Prostate gland (tissue), 2 donors: ENCODE results near the gene TTLL10. TPM values are rescaled to one million over a fixed set of nuclear protein-coding genes. Genes with fewer than 3 reads are reported as not detected.

Experiments used
- DNase-seq: peaks from one replicate; pipeline ENCODE4 v3.0.0-alpha.2; 2019; ENCODE audit warnings: low spot score
- H3K27ac ChIP-seq, 2 donors: fragments of 200-600 bp; sonication (generic); 2 replicates each; pipeline ENCODE4 v1.5.1; 2017 to 2019
- H3K27me3 ChIP-seq: fragments of 200-600 bp; sonication (generic); replicated peaks from 2 replicates; pipeline ENCODE4 v1.5.1; 2019; ENCODE audit not compliant: insufficient read depth
- H3K36me3 ChIP-seq, 2 donors: fragments of 200-600 bp; sonication (generic); 1 replicate in 1 of 2; 2 replicates in 1 of 2; pipeline versions ENCODE4 v1.5.1 to v1.8.1; 2017 to 2019
- H3K4me1 ChIP-seq: fragments of 200-600 bp; sonication (generic); replicated peaks from 2 replicates; pipeline ENCODE4 v1.5.1; 2019
- H3K4me3 ChIP-seq, 2 donors: fragments of 200-600 bp; sonication (generic); 2 replicates each; pipeline ENCODE4 v1.5.1; 2017 to 2019
- H3K9me3 ChIP-seq: fragments of 200-600 bp; sonication (generic); 2 replicates; pipeline ENCODE4 v1.5.1; 2017
- POLR2A ChIP-seq: fragments of 450-650 bp; IDR thresholded peaks from one replicate; pipeline ENCODE4 v1.6.1; 2016; ENCODE audit warnings: antibody characterized with exemption, mild to moderate bottlenecking
- POLR2AphosphoS5 ChIP-seq: sonication (generic); formaldehyde crosslinking; IDR thresholded peaks from one replicate; pipeline ENCODE4 v1.6.1; 2017; ENCODE audit warnings: antibody characterized with exemption
- WGBS: methylation state at CpG from one replicate; pipeline ENCODE4 v1.1.5; 2018; 5-methylcytosine and 5-hydroxymethylcytosine counted together
- intact Hi-C: fragments of 100-400 bp; cut with DNase I; formaldehyde crosslinking; loops from one replicate; pipeline ENCODE4 v1.14.2; 2022
- total RNA-seq, 2 donors: library from RNA; depleted of rRNA; stranded (reverse); fragments of >200 nt; gene quantifications; one replicate each; pipeline ENCODE4 v1.1.0, GENCODE V29; 2016
- TF ChIP-seq, protein P1 (sequence below), 4 experiments: fragments of 200-600 bp in 2 of 4; fragments of 450-650 bp in 2 of 4; sonication (generic) in 2 of 4; IDR thresholded peaks; 1 replicate in 3 of 4; 2 replicates in 1 of 4; pipeline ENCODE4 v1.5.1; 2016 to 2019; ENCODE audit warnings: antibody characterized with exemption in 4 of 4, mild to moderate bottlenecking in 2 of 4, moderate library complexity in 2 of 4

The TTLL10 gene
- total RNA-seq, 2 donors from 2014 or later: 0.77 to 7.3 TPM

DNA sequence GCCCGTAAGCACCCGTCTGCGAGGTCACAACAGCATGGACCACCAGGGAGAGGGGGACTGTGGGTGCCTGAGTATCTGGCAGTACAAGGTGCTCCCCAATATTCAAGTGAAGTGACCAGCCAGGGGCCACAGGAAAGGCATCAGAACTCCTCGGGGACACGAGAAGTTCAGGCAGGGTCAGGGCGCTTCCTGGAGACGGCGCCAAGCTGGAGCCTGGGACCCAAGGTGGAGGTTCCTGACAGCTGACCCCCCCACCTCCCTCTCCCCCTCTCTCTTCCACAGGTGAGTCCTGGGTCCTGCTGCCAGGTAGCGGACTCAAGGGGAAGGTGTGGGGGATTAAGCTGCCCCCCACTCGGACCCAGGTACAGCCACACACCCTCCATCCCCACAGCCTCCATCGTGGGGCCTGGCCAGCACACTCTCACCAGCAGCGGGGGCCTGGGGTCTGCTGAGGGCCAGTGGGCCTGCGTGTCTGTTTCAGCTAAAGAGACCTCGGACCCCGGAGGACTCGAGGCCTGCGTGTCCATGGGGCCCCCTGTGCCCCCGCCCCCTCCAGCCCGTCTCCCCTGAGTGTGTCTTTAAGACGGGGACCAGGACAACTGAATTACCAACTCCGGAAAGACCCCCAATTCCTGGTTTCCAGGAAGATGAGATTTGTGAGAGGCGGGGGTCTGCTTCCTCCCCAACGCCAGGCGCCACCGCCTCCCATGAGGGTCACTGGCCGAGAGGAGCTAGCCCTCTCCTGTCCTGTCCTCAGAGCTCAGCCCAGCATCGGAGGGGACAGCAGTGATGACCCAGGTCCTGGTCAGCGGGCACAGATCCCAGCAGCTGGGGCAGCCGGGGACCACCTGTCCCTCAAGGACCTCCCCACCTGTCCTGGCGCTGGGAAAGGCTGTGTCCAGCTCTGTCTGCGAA lies 26.5 kb downstream of the TTLL10 start:
- DNase-seq: no peak
- H3K27ac ChIP-seq: no peak overlapping the region
- WGBS: 83% methylated on average over 29 of the region's 31 CpGs
- H3K27me3 ChIP-seq: no peaks in the 10 kb centered on the region
- H3K4me1 ChIP-seq: no peaks in the 10 kb centered on the region
- TF ChIP-seq POLR2AphosphoS5 (no peak), POLR2A (no peak)
- TF ChIP-seq, protein P1, sequence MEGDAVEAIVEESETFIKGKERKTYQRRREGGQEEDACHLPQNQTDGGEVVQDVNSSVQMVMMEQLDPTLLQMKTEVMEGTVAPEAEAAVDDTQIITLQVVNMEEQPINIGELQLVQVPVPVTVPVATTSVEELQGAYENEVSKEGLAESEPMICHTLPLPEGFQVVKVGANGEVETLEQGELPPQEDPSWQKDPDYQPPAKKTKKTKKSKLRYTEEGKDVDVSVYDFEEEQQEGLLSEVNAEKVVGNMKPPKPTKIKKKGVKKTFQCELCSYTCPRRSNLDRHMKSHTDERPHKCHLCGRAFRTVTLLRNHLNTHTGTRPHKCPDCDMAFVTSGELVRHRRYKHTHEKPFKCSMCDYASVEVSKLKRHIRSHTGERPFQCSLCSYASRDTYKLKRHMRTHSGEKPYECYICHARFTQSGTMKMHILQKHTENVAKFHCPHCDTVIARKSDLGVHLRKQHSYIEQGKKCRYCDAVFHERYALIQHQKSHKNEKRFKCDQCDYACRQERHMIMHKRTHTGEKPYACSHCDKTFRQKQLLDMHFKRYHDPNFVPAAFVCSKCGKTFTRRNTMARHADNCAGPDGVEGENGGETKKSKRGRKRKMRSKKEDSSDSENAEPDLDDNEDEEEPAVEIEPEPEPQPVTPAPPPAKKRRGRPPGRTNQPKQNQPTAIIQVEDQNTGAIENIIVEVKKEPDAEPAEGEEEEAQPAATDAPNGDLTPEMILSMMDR (IDR thresholded peaks at IDR 0.05): no peak
- intact Hi-C loops: no loop called here
- H3K4me3 ChIP-seq: no peak overlapping the region
- no peaks in the 10 kb centered on the region for H3K36me3 ChIP-seq
- no peaks in the 10 kb centered on the region for H3K9me3 ChIP-seq

DNA sequence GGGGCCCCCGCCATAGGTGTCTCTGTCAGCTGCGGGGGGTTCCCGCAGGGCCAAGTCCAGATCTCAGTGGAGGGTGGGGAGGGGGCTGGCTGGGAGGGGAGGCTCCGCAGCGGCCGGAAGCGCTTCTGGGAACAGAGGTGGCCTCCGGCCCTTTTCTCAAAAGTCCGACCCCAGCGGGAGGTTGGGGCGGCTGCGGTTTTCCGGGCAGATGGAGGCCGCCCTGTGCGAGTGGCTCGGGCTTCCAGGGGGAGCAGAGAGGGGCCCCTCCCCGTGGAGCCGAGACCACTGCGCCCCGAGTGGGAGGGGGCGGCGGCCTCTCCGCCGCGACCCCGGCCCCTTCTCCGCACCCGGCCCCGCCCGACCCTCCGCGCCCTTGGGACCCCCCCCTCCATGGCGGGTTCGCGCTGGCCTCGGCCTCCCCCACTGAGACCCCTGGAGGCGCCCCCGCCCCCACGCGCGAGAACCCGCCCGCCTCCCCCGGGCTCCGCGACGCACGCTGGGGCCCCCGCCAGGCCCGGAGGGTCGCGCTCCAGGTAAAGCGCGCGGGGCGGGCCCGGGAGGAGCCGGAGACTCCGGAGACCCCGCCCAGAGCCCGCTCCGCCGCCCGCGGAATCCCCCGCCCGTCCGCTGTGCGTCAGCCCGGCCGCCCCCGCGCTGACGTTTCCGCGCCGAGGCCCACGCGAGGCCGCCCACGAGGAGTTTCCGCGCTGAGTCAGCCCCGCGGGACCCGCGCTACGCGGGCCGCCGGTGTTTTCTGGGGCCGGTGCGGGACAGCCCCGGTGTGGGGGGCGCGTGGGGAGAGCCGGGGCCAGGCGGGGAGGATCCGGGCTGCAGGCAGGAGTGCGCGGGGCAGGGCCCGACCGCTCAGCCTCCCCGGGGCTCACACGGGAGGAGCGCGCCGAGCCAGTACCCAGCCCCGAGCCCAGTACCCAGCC lies 27.5 kb downstream of the TTLL10 start:
- Histone ChIP-seq H3K4me3 (peak overlapping the region; percentile 39 to 48), H3K27me3 (no peaks in the 10 kb centered on the region), H3K4me1 (no peaks in the 10 kb centered on the region), H3K36me3 (no peaks in the 10 kb centered on the region), H3K9me3 (no peaks in the 10 kb centered on the region), H3K27ac (peak overlapping the region in 1 of 2 donors; percentile 48)
- peak; percentile 42 for TF ChIP-seq POLR2A
- TF ChIP-seq, protein P1 (IDR thresholded peaks at IDR 0.05): no peak
- DNase-seq: peak; percentile 30
- intact Hi-C loops: no loop called here
- WGBS: 3% methylated on average over 42 of the region's 109 CpGs

DNA sequence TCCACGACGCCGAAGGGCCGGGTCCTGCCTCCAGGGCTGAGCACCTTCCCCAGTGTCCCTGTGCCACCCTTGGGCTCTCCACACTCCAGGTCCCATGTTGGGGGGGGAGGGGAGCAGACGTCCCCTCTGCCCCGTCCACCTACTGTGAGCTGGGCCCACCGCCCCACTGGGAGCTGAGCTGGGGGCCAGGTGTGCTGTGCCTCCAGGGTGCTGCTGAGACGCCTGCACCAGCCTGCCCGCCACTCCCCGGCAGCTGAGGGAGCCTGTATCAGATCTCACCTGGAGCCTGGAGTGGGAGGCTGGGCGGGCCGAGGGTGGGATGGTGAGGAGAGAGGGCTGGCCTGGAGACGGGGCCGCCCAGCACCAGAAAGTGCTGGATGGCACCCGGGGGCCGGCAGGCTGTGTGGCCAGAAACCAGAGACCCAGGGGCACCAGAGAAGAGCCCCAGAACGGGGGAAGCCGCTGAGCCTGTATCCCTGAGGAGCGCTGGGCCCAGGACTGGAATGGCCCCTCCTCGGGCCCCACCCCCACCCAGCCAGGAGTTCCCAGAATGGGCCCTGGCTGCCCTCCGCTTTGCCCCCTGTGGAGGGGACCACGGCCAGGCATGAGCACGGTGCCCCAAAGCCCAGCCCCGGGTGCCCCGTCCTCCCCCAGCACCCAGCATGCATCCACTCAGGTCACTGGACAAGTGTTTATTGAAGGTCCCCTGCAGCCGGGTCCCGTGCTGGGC lies 29.3 kb downstream of the TTLL10 start:
- no peak overlapping the region for H3K27ac ChIP-seq
- H3K27me3 ChIP-seq: no peaks in the 10 kb centered on the region
- TF ChIP-seq, protein P1 (IDR thresholded peaks at IDR 0.05): no peak
- no peak for TF ChIP-seq POLR2AphosphoS5
- H3K36me3 ChIP-seq: no peaks in the 10 kb centered on the region
- intact Hi-C loops: no loop called here
- DNase-seq: no peak
- WGBS: 48% methylated on average over 27 of the region's 27 CpGs
- peaks cover 4% of the 10 kb centered on the region for H3K4me1 ChIP-seq
- no peaks in the 10 kb centered on the region for H3K9me3 ChIP-seq
- H3K4me3 ChIP-seq: no peak overlapping the region

DNA sequence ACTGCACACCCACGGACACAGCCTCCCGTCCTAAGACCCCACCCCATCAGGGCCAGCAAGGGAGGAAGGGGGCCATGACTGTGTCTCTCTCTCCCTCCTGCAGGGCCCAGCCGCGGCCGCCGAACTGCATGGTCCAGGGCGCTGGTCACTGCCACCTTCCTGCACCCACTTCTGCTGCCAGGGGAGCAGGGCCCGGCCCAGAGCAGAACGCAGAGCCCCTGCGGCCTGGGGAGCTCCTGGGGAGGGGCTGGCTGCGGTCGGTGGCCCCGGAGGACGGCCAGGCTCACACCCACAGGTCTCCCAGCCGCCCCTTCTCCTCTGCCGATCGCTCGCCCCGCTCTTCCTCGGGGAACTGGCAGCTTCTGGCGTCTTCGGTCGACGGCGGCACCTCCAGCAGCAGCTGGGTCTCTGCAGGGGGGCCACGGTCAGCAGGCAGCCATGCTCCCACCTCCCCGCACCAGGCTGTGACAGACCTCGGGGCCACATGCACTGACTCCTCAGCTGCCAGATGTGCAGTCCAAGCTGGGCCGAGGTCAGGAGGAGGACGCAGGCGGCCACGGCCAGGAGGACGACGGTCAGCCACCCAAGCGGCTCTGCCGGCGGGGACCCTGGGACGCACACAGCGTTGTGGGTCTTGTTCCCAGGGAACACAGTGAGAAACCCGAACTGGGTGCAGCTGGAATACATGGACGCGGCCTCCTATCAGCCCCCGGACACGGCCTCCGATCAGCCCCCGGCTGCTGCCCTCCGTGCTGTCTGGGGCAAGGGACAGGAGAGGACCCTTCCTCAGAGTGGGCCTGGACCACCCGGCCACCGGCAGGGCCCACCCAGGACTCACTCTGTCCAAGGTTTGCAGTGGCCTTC lies 30.1 kb downstream of the TTLL10 start:
- no peak overlapping the region for H3K4me3 ChIP-seq
- H3K36me3 ChIP-seq: no peaks in the 10 kb centered on the region
- H3K9me3 ChIP-seq: no peaks in the 10 kb centered on the region
- H3K4me1 ChIP-seq: peaks cover 4% of the 10 kb centered on the region
- H3K27me3 ChIP-seq: no peaks in the 10 kb centered on the region
- 89% methylated on average over 49 of the region's 49 CpGs for WGBS
- no peak for TF ChIP-seq POLR2AphosphoS5
- TF ChIP-seq POLR2A: no peak
- TF ChIP-seq, protein P1 (IDR thresholded peaks at IDR 0.05): no peak
- DNase-seq: no peak
- H3K27ac ChIP-seq: no peak overlapping the region
- intact Hi-C loops: no loop called here
